Amygdala (tissue), 56 donors: ENCODE data around the gene ZNF582.

ENCODE experiments used
- DNase-seq, 56 donors: peaks; one replicate each; lab custom pipeline; 2025; lab: John Stamatoyannopoulos, UW

Gene ZNF582

GRCh38 chr19:56393119-56394012 is at the start of gene ZNF582:
Gene ZNF582 (minus strand): TSS chr19:56393534. CDS start chr19:56391752, 1,782 bp downstream.
- peak; percentile 47 to 97 (median 92) for DNase-seq

DNA sequence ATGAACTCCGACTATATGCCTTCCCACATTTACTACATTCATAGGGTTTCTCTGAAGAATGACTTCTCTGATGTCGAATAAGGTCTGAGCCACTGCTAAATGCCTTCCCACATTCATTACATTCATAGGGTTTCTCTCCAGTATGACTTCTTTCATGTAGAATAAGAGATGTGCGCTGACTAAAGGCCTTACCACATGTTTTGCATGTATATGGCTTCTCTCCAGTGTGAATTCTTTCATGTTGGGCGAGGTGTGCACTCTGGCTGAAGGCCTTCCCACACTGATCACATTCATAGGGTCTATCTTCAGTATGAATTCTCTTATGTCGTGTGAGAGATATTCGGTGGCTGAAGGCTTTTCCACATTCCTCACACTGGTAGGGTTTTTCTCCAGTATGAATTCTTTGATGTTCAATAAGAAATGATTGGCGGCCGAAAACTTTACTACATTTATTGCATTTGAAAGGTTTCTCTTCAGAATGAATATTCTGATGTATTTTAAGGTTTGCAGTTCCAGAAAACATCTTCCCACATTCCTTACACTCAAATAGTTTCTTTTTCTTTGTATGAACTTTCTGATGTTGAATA is 48.0 kb upstream of the ZNF582 start:
- no peak for DNase-seq

GRCh38 chr19:56423985-56424353 is 30.6 kb upstream of the ZNF582 start:
- no peak for DNase-seq

DNA sequence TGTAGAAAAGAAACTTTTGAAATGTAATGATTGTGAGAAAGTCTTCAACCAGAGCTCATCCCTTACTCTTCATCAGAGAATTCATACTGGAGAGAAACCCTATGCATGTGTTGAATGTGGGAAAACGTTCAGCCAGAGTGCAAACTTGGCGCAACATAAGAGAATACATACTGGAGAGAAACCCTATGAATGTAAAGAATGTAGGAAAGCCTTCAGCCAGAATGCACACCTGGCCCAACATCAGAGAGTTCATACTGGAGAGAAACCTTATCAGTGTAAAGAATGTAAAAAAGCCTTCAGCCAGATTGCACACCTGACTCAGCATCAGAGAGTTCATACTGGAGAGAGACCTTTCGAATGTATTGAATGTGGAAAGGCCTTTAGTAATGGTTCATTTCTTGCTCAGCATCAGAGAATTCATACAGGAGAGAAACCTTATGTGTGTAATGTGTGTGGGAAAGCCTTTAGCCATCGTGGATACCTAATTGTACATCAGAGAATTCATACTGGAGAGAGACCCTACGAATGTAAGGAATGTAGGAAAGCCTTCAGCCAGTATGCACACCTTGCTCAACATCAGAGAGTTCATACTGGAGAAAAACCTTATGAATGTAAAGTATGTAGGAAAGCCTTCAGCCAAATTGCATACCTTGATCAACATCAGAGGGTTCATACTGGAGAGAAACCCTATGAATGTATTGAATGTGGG is 30.1 kb upstream of the ZNF582 start:
- no peak for DNase-seq

DNA sequence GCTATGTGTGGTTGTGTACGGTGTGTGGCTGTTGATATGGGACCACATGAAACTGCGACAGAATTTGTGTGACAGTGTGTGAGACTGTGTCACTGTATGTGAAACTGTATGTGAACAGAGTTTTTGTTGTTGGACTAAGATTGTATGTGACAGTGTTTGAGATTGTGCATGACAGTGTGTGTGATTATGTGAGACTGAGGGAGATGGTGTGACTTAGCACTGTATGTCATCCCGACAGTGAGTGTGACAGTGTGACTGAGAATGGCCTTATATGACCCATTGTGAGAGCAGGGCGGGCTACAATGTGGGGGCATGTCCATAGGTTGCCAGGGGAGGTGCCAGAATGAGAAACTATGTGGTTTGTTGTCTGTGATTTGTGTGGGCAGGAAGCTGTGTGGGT is 11.7 kb upstream of the ZNF582 start:
- DNase-seq, result no peak

GRCh38 chr19:56404705-56405056 is 11.3 kb upstream of the ZNF582 start:
- DNase-seq, result peak in 1 of 56 donors; percentile 15

DNA sequence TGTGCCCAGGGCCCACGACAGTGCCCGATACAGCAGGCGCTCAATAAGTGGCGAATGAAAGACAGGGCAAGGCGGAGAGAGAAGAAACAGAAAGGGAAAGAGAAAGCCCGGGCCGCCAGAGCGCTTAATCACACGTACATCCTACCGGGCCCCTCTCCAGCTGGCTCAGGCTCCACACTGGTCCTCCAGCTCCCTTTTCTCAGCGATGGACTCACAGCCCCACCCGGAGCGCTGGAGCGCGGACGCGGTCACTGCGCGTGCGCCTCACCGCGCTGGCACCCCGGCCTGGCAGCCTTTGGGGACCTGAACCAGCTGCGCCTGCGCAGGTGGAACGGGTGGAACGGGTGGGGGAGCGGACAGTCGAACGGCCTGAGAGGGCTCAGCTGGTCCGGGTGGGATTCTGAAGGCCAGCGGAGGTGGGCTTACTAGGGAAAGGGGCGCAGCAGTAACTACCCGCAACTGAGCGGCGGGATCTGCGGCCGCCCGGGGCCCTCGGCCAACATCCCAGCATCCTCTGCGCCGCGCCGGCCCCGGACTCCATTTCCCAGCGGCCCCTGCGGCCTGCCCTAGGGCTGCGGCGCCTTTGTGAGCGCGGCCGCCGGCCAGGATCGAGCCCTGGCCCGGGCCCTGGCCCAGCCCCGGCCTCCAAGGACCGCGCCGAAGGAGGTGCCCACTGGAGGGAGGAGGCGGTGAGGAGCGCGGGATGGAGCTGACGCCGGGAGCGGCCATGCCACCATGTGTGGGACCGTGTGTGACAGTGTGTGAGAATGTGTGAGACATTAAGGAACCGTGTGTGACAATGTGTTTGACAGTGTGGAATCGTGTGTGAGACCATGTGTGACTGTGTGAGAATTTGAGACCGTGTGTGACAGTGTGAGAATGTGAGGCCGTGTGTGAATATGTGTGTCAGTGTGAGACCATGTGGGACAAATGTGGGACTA is 10.7 kb upstream of the ZNF582 start, which contains the start of gene ZNF583:
Gene ZNF583, plus strand, starts transcription at position 569 of the 941 bp plus-strand sequence. CDS start 2,783 bp downstream, outside the sequence.
- DNase-seq, result peak; percentile 76 to 97 (median 90)

DNA sequence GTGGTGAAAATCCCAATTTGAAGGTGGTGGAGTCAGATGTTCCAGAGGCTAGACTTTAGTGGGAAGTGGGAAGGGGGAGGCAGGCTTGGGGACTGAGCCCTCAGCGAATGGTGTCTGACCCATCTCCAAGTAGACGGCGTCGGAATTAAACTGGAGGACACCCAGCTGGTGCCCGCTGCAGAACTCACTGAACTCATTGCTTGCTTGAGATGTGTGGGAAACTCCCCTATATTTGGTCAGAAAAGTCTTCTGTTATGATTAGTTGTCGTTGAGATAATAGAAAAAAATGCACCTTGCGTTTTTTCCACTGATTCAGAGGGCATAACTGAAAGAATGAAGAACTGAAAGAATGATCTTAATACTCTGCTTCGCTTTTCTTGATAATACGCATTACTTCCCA is 9.9 kb upstream of the ZNF582 start:
- DNase-seq, result peak in 6 of 56 donors; percentile 0 to 1 (median 0)

- no peak for DNase-seq
Observed at GRCh38 chr19:56400485-56400884, 7.2 kb upstream of the ZNF582 start.

GRCh38 chr19:56398809-56399208 is 5.5 kb upstream of the ZNF582 start:
- no peak for DNase-seq

GRCh38 chr19:56383826-56384605 is 9.3 kb downstream of the ZNF582 start:
- DNase-seq, result no peak

- no peak for DNase-seq
Observed at GRCh38 chr19:56377105-56377924, 16.0 kb downstream of the ZNF582 start.

DNA sequence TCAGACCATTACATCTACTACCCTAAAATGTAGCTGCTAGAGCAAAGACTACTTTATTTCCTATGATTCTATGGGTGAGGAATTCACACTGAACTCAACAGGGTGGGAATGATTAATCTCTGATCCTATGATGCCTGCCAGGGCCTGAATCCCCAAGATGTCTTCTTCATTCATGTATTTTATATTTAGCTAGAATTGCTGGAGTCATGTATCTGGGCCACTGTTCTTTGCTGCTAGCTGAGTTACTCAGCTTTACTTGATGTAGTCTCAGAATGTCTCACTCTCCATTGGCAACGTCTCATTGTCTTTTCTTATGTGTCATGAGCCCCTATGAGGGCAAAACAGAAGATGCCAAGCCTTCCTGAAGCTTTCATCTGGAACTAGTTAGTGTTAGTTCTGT is 21.1 kb downstream of the ZNF582 start:
- no peak for DNase-seq

DNA sequence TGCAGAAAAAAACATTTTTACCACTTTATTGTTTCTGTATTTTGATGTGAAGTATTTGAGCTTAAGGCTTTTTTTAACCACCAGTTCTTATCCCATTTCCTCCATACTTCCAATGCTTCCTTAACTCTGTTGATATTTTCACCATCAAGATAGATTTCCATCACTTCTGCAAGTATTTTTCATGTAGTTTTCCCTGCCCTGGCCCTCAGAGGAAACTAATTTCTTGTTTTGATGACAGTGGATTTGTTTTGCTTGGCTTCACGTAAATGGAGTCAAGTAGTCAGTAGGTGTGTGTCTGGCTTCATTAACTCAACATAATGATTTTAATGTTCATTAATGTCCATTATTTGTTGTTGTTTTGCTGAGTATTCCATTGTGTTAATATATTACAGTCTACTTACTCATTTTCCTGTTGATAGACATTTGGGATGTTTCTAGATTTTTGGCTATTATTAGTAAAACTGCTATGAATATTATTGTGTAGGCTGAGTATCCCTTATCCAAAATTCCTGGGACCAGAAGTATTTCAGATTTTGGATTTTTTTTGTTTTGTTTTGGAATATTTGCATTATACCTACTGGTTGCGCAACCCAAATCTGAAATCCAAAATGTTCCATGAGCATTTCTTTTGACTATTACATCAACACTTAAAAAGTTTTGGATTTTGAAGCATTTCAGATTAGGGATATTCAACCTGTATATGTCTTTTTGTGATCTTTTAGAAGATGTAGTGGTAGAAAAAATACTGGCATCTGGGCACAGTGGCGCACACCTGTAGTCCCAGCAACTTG is 23.3 kb downstream of the ZNF582 start:
- DNase-seq, result no peak

DNA sequence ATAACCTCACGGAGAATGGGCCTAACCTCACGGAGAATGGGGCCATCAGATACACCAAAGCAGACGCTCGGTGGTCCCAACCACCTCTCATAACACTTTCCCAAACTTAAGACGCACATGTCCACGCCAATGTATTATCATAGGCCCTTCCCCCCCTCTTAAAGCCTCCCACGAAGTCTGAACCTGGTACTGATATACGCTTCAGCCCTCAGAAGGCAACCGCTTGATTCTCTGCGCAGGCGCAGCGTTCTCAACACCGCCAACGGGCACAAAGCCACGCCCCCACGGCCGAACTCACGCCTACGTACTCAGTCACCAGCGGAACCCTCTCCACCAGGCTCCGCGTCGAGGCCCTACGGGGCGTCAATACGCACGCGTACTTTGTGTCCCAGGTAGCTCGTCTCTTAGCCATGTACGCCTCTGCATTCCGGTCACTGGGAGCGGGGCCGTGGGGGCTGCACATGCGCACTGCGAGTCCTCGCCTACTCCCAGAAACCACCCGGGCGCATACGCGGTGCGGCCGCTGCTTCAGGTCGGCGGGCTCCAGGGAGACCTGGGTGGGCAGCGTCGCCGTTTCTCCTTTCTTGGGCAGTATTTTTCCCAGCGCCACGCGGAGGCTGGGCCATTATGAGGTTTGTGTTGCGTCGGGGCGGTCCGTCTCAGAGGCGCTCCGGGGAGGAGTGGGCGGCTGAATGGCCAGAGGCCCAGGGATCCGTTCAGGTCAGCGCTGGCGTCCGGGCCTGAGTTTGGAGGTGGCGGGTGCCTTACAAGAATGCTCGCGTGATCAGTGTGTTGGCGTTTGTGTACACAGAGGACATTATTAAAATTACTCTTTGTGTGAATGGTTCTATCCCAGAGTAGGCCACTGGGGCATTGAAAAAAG is 25.3 kb downstream of the ZNF582 start:
- DNase-seq, result peak; percentile 15 to 91 (median 73)

DNA sequence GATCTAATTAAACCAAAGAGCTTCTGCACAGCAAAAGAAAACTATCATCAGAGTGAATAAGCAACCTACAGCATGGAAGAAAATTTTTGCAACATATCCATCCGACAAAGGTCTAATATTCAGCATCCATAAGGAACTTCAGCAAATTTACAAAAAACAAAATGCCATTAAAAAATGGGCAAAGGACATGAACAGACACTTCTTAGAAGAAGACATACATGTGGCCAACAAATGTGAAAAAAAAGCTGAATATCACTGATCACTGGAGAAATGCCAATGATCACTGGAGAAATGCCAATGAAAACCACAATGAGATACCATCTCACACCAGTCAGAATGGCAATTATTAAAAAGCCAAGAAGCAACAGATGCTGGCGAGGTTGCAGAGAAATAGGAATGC is 32.5 kb downstream of the ZNF582 start:
- no peak for DNase-seq

DNA sequence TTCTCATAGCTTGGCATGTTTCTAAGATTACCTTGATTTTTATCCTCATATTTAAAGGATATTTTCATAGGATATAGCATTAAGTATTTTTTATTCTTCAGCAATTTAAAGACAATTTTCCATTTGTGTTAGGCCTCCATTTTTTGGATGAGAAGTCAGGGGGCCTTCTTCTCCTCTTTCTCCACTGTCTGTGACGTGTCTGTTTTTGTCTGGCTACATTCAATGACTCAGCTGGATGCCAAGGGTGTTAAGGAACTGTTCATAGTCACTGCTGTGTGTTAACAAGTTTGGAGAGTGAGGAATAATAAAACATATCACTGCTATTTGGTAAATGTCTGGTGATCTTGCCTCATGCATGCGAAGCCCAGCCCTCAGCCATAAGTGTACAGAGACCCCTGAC is 36.4 kb downstream of the ZNF582 start:
- DNase-seq, result no peak
